ENCODE data around the gene DHDDS. TPM values are rescaled to one million over a fixed set of nuclear protein-coding genes. Genes with fewer than 3 reads are reported as not detected.

Gene DHDDS
- total and polyA plus RNA-seq, 2 of the 13 experiments (the other 11 are each of a cell fraction or from before 2014, with no cell fraction given), result 18.9 to 28.3 TPM

DNA sequence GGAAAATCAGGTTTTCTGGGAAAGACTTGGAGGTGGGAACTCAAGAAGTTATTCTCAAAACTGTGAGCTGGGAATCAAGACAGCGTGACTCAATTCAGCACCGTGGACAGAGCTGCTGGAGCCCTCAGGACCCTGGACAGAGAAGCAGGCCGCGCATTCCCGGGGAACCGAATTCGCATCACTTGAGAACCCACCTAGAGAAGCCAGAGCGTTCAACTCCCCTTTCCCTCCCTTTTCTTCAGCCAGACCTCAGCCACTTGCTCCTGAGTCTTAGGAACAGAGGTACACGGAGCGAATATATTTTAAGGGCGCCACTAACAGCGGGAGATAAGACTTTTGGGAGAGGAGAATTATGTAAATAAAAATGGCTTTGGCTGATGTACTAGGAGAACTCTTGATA lies 23.5 kb upstream of the DHDDS start (continued):
- TF ChIP-seq, protein P1, sequence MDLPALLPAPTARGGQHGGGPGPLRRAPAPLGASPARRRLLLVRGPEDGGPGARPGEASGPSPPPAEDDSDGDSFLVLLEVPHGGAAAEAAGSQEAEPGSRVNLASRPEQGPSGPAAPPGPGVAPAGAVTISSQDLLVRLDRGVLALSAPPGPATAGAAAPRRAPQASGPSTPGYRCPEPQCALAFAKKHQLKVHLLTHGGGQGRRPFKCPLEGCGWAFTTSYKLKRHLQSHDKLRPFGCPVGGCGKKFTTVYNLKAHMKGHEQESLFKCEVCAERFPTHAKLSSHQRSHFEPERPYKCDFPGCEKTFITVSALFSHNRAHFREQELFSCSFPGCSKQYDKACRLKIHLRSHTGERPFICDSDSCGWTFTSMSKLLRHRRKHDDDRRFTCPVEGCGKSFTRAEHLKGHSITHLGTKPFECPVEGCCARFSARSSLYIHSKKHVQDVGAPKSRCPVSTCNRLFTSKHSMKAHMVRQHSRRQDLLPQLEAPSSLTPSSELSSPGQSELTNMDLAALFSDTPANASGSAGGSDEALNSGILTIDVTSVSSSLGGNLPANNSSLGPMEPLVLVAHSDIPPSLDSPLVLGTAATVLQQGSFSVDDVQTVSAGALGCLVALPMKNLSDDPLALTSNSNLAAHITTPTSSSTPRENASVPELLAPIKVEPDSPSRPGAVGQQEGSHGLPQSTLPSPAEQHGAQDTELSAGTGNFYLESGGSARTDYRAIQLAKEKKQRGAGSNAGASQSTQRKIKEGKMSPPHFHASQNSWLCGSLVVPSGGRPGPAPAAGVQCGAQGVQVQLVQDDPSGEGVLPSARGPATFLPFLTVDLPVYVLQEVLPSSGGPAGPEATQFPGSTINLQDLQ (CRISPR knock-in tag; IDR thresholded peaks at IDR 0.05), result peak; percentile 99
- TF ChIP-seq SMARCC2 (IDR thresholded peaks at IDR 0.05), result no peak
- TF ChIP-seq SSRP1 (CRISPR knock-in tag; IDR thresholded peaks at IDR 0.05), result peak; percentile 82
- TF ChIP-seq PHB2 (IDR thresholded peaks at IDR 0.05; ENCODE audit: partially characterized antibody), result no peak
- TF ChIP-seq SRSF4 (IDR thresholded peaks at IDR 0.05; ENCODE audit: low read depth, low read length, poor library complexity, severe bottlenecking), result no peak
- TF ChIP-seq ZBTB20 (CRISPR knock-in tag; IDR thresholded peaks at IDR 0.05; ENCODE audit: borderline replicate concordance, low read depth), result peak; percentile 100
- no peak for TF ChIP-seq RBM39 (IDR thresholded peaks at IDR 0.05; ENCODE audit: low read depth, low read length, poor library complexity, severe bottlenecking)
- TF ChIP-seq NFYC (CRISPR knock-in tag; IDR thresholded peaks at IDR 0.05), result peak; percentile 76
- TF ChIP-seq SIN3A (IDR thresholded peaks at IDR 0.05; ENCODE audit: borderline replicate concordance, low read depth, low read length), result peak; percentile 100
- peak; percentile 100 for TF ChIP-seq REL (CRISPR knock-in tag; conservative IDR thresholded peaks at IDR 0.05)
- TF ChIP-seq, protein P2, sequence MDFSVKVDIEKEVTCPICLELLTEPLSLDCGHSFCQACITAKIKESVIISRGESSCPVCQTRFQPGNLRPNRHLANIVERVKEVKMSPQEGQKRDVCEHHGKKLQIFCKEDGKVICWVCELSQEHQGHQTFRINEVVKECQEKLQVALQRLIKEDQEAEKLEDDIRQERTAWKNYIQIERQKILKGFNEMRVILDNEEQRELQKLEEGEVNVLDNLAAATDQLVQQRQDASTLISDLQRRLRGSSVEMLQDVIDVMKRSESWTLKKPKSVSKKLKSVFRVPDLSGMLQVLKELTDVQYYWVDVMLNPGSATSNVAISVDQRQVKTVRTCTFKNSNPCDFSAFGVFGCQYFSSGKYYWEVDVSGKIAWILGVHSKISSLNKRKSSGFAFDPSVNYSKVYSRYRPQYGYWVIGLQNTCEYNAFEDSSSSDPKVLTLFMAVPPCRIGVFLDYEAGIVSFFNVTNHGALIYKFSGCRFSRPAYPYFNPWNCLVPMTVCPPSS (IDR thresholded peaks at IDR 0.05), result no peak
- peak; percentile 98 for TF ChIP-seq NR3C1 (CRISPR knock-in tag; IDR thresholded peaks at IDR 0.05)
- peak; percentile 96; the same call in 1 of the 2 replicates for TF ChIP-seq ZNF672 (CRISPR knock-in tag; IDR thresholded peaks at IDR 0.05)
- TF ChIP-seq ZNF383 (CRISPR knock-in tag; IDR thresholded peaks at IDR 0.05; ENCODE audit: borderline replicate concordance), result no peak
- TF ChIP-seq, protein P3, sequence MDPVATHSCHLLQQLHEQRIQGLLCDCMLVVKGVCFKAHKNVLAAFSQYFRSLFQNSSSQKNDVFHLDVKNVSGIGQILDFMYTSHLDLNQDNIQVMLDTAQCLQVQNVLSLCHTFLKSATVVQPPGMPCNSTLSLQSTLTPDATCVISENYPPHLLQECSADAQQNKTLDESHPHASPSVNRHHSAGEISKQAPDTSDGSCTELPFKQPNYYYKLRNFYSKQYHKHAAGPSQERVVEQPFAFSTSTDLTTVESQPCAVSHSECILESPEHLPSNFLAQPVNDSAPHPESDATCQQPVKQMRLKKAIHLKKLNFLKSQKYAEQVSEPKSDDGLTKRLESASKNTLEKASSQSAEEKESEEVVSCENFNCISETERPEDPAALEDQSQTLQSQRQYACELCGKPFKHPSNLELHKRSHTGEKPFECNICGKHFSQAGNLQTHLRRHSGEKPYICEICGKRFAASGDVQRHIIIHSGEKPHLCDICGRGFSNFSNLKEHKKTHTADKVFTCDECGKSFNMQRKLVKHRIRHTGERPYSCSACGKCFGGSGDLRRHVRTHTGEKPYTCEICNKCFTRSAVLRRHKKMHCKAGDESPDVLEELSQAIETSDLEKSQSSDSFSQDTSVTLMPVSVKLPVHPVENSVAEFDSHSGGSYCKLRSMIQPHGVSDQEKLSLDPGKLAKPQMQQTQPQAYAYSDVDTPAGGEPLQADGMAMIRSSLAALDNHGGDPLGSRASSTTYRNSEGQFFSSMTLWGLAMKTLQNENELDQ (CRISPR knock-in tag; IDR thresholded peaks at IDR 0.05; ENCODE audit: borderline replicate concordance), result peak; percentile 100
- TF ChIP-seq SAFB2 (CRISPR knock-in tag; IDR thresholded peaks at IDR 0.05; ENCODE audit: borderline replicate concordance, low read depth), result peak; percentile 100
- TF ChIP-seq MAFK (conservative IDR thresholded peaks at IDR 0.05 in 1 of 2, IDR thresholded peaks at IDR 0.05 in 1 of 2; ENCODE audit: low read length in 2 of 2), result no peak
- TF ChIP-seq ZNF572 (CRISPR knock-in tag; IDR thresholded peaks at IDR 0.05), result peak; percentile 92
- TF ChIP-seq NFIC (IDR thresholded peaks at IDR 0.05; ENCODE audit: low read length), result no peak
- TF ChIP-seq GATAD1 (CRISPR knock-in tag; IDR thresholded peaks at IDR 0.05), result peak; percentile 91
- peak; percentile 100 for TF ChIP-seq ZNF678 (CRISPR knock-in tag; IDR thresholded peaks at IDR 0.05)
- peak; percentile 100 for TF ChIP-seq ZNF446 (CRISPR knock-in tag; IDR thresholded peaks at IDR 0.05)
